Urinary bladder (tissue), 4 donors: ENCODE results near the gene FKBP4. TPM values are rescaled to one million over a fixed set of nuclear protein-coding genes. Genes with fewer than 3 reads are reported as not detected.

Experiments
- DNase-seq: peaks from one replicate; pipeline ENCODE4 v3.0.0-alpha.2; 2015; ENCODE audit errors: extremely low spot score
- H3K27ac ChIP-seq: one replicate; pipeline ENCODE4 v1.5.1; 2013; ENCODE audit warnings: low read depth, mild to moderate bottlenecking, moderate library complexity
- H3K36me3 ChIP-seq: one replicate; pipeline ENCODE4 v1.6.1; 2013; ENCODE audit warnings: mild to moderate bottlenecking, moderate library complexity; ENCODE audit not compliant: insufficient read depth
- H3K4me1 ChIP-seq: one replicate; pipeline ENCODE4 v1.6.1; 2013; ENCODE audit warnings: mild to moderate bottlenecking, moderate library complexity; ENCODE audit not compliant: insufficient read depth
- H3K4me3 ChIP-seq: one replicate; pipeline ENCODE4 v1.5.1; 2013; ENCODE audit warnings: low read depth, low read length
- WGBS: extraction: QIAGEN DNeasy Blood & Tissue Kit; methylation state at CpG from one replicate; pipeline ENCODE4 v1.1.7; 2013; 5-methylcytosine and 5-hydroxymethylcytosine counted together
- polyA plus RNA-seq: library from polyadenylated mRNA; stranded (reverse); fragments of 200-250 nt; gene quantifications from one replicate; pipeline ENCODE4 v1.2.3, GENCODE V29; 2013
- total RNA-seq: library from RNA; depleted of rRNA; stranded (reverse); fragments of >200 nt; gene quantifications from one replicate; pipeline ENCODE4 v1.2.3, GENCODE V29; 2014
- donor health status: healthy with polysubstance abuse.
- donor health status: healthy.

FKBP4 gene
- total and polyA plus RNA-seq, 2 donors: 27.9 to 43.7 TPM

- Histone ChIP-seq H3K27ac (peak within 1 kb of the TSS; percentile 93), H3K4me1 (no peaks in the 10 kb centered on the region), H3K4me3 (peak within 1 kb of the TSS; percentile 62), H3K36me3 (no peaks in the 10 kb centered on the region)
- peak; percentile 99 for DNase-seq
- under 1% methylated on average over 48 of the region's 48 CpGs for WGBS
Observed at GRCh38 chr12:2812290-2813213, 17.8 kb downstream of the FKBP4 start, which contains the start of gene ITFG2. TSS of gene ITFG2 (plus strand) at chr12:2812668. CDS start at chr12:2812761, 93 bp downstream.

- Histone ChIP-seq H3K36me3 (no peaks in the 10 kb centered on the region), H3K27ac (peak overlapping the region; percentile 86), H3K4me3 (peak overlapping the region; percentile 62), H3K4me1 (no peaks in the 10 kb centered on the region)
- WGBS: 11% methylated on average over 10 of the region's 10 CpGs
- DNase-seq: no peak
Observed at GRCh38 chr12:2813214-2814185, 18.7 kb downstream of the FKBP4 start.

GRCh38 chr12:2819810-2820209 is 25.0 kb downstream of the FKBP4 start:
- no peak for DNase-seq
- Histone ChIP-seq H3K4me1 (no peaks in the 10 kb centered on the region), H3K27ac (no peak overlapping the region), H3K36me3 (peaks cover 2% of the 10 kb centered on the region), H3K4me3 (no peak overlapping the region)
- WGBS: 95% methylated on average over 15 of the region's 15 CpGs

DNA sequence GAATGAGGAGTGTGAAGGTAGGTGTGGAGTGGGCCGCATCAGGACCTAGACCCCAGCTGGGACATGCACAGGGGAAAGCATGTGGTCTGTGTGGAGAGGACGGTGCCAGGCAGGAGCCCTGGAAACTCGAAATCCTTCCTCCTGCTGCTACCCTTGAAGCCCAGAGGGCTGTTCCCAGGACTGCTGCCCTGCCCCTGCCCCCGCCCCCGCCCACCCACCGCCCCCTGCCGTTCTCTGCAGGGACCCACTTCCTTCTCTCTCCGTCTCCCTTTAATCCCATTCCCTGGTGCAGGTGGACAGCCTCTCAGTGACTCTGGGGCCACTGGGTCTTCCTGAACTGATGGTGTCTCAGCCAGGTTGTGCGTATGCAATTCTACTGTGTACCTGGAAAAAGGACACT is 25.7 kb downstream of the FKBP4 start:
- WGBS: 87% methylated on average over 9 of the region's 9 CpGs
- DNase-seq: no peak
- Histone ChIP-seq H3K4me3 (no peak overlapping the region), H3K27ac (no peak overlapping the region), H3K4me1 (no peaks in the 10 kb centered on the region), H3K36me3 (peaks cover 2% of the 10 kb centered on the region)

DNA sequence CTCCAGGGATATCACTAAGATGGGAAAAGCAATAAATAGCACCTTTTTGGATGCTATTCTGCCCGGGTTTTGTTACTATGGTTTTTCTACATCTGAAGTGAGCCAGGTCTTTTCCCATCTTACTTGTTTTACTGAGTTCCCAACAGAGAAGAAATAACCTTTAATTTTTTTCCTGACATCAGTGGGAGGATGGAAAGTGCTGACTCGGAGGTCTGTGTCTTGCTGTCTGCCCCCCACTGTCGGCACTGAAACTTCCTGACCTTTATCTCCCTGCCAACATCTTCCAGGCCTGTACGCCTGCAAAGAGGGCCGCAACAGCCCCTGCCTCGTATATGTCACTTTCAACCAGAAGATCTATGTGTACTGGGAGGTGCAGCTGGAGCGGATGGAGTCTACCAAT is 28.7 kb downstream of the FKBP4 start:
- H3K36me3 ChIP-seq: peaks cover 6% of the 10 kb centered on the region
- no peak overlapping the region for H3K4me3 ChIP-seq
- H3K4me1 ChIP-seq: no peaks in the 10 kb centered on the region
- no peak overlapping the region for H3K27ac ChIP-seq
- 70% methylated on average over 7 of the region's 7 CpGs for WGBS
- DNase-seq: no peak

- Histone ChIP-seq H3K4me1 (no peaks in the 10 kb centered on the region), H3K4me3 (no peak overlapping the region), H3K36me3 (peaks cover 6% of the 10 kb centered on the region), H3K27ac (no peak overlapping the region)
- DNase-seq: no peak
- 78% methylated on average over 6 of the region's 6 CpGs for WGBS
Observed at GRCh38 chr12:2824541-2824940, 29.8 kb downstream of the FKBP4 start.

DNA sequence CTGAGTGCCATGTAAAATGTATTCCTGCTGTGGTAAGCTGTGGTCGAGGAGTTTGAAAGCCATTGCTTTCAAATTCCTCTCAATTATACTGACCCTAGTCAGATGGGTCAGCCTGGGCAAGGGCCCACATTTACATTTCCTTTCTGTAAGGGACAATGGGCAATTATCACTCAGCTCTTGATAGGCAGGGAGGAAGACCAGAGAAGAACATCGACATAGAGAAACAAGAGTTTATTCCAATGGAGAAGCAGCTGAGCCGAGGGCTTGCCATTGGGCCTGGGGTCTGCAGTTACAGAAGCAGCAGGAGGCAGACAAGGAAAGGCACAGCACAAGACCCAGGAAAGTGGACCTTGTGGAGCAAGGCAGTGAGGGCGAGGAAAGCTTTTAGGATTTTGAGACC is 30.4 kb downstream of the FKBP4 start:
- Histone ChIP-seq H3K4me1 (no peaks in the 10 kb centered on the region), H3K4me3 (no peak overlapping the region), H3K36me3 (peaks cover 4% of the 10 kb centered on the region), H3K27ac (no peak overlapping the region)
- 76% methylated on average over 4 of the region's 4 CpGs for WGBS
- no peak for DNase-seq

GRCh38 chr12:2826036-2826435 is 31.3 kb downstream of the FKBP4 start:
- Histone ChIP-seq H3K36me3 (peaks cover 4% of the 10 kb centered on the region), H3K4me3 (no peak overlapping the region), H3K4me1 (no peaks in the 10 kb centered on the region), H3K27ac (no peak overlapping the region)
- no peak for DNase-seq
- 96% methylated on average over 3 of the region's 3 CpGs for WGBS

GRCh38 chr12:2826721-2827515 is 32.1 kb downstream of the FKBP4 start:
- H3K27ac ChIP-seq: no peak overlapping the region
- peaks cover 4% of the 10 kb centered on the region for H3K36me3 ChIP-seq
- H3K4me1 ChIP-seq: no peaks in the 10 kb centered on the region
- WGBS: 87% methylated on average over 14 of the region's 14 CpGs
- no peak overlapping the region for H3K4me3 ChIP-seq
- DNase-seq: no peak

DNA sequence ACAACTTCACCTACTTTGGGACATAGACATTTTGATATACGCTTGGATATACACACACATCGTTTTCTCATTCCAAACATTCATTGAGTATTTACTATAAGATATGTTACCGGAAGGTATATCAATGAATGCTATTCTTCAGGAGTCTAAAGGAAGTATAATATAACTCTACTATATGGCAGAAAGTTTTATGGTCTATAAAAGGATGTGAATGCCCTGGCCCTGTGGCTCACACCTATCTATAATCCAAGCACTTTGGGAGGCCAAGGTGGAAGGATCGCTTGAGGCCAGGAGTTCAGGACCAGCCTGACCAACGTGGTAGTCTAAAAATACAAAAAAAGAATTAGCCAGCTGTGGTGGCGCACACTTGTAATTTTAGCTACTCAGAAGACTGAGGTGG is 34.5 kb downstream of the FKBP4 start:
- no peak for DNase-seq
- H3K4me1 ChIP-seq: no peaks in the 10 kb centered on the region
- no peak overlapping the region for H3K27ac ChIP-seq
- H3K4me3 ChIP-seq: no peak overlapping the region
- peaks cover 4% of the 10 kb centered on the region for H3K36me3 ChIP-seq
- WGBS: 94% methylated on average over 6 of the region's 6 CpGs

DNA sequence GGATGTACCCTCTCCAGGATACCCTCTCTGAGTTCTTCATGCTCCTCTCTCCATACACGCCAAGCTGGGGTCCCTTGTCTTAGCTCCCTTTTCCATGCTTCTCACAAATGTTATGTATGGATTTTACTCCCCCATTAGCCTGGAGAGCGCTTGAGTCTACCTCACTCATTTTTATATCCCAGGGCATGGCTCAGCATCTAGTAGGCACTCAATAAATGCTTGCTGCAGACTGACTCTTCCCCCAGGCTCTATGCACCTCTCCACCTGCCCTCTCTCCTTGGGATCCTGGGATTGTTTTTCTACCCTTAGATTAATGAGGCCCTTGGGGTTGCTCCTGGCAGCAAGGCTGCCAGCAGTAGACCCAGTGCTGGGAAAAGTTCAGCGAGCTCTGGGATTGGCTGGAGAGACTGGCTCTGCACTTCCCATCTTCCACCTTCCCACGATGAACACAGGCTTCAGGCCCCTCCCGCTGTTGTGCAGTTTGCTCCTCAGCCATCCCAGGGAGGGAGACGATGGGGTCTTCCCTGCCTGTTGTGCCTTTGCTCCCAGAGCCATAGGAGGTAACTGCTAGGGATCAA is 37.9 kb downstream of the FKBP4 start:
- H3K27ac ChIP-seq: no peak overlapping the region
- no peak overlapping the region for H3K4me3 ChIP-seq
- H3K4me1 ChIP-seq: no peaks in the 10 kb centered on the region
- H3K36me3 ChIP-seq: no peaks in the 10 kb centered on the region
- DNase-seq: no peak
- 68% methylated on average over 6 of the region's 6 CpGs for WGBS

DNA sequence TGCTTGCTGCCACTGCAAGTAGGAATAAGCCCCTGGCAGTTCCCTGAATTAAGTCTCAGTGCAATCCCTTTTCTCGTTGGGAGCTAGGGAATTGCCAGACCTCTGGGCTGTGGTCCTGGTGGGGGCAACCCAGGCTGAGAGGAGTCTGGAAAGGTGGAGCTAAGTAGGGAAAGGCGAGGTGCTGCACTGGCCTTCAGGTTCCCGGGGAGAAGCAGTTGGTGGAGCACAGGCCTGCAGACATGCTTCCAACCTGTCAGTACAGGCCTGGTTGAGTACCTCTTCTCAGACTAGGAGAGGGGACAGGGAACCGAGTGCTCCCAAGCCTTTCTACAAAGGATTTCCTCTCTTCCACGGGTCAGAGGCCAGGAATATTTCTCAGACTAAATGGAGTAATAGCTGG is 38.6 kb downstream of the FKBP4 start:
- Histone ChIP-seq H3K36me3 (no peaks in the 10 kb centered on the region), H3K4me3 (no peak overlapping the region), H3K27ac (no peak overlapping the region), H3K4me1 (no peaks in the 10 kb centered on the region)
- WGBS: 56% methylated on average over 5 of the region's 5 CpGs
- no peak for DNase-seq

- WGBS: 74% methylated on average over 9 of the region's 9 CpGs
- Histone ChIP-seq H3K27ac (no peak overlapping the region), H3K4me3 (no peak overlapping the region), H3K36me3 (no peaks in the 10 kb centered on the region), H3K4me1 (no peaks in the 10 kb centered on the region)
- DNase-seq: no peak
Observed at GRCh38 chr12:2833810-2834209, 39.0 kb downstream of the FKBP4 start.
